ENCODE measurements around the gene TDRD10. TPM values are rescaled to one million over a fixed set of nuclear protein-coding genes. Genes with fewer than 3 reads are reported as not detected.

Gene TDRD10
- total and polyA plus RNA-seq, 7 donors: 0.50 to 2.3 (median 0.84) TPM

GRCh38 chr1:154573168-154573510 is 71.1 kb downstream of the TDRD10 start:
- WGBS, 3 donors: 77 to 83% (median 82%) methylated on average over 3 of the region's 3 CpGs
- intact Hi-C loops (cut with DNase I): no loop called here
- no peak for ATAC-seq

GRCh38 chr1:154574716-154575115 is 72.7 kb downstream of the TDRD10 start:
- peaks cover 0 to 15% of the 10 kb centered on the region in 2 donors for H3K36me3 ChIP-seq (ENCODE audit: insufficient read depth in 1 of 2, low read depth in 1 of 2)
- H3K9me3 ChIP-seq: no peaks in the 10 kb centered on the region
- TF ChIP-seq CTCF (IDR thresholded peaks at IDR 0.05): no peak
- no peak for DNase-seq
- no peak overlapping the region for H3K27ac ChIP-seq
- 16 to 26% (median 19%) methylated on average over 7 of the region's 7 CpGs for WGBS, 3 donors
- peaks cover 0 to 2% (median 0%) of the 10 kb centered on the region in 3 donors for H3K27me3 ChIP-seq (ENCODE audit: insufficient read depth in 3 of 3, low read length in 2 of 3)
- intact Hi-C loops (cut with DNase I): loop anchor here in 1 of 2 donors (1.0 kb wide), 1 partner anchor 19 kb away; no protein-coding TSS in a partner anchor
- no peak overlapping the region for H3K4me3 ChIP-seq
- H3K4me1 ChIP-seq: no peaks in the 10 kb centered on the region
- ATAC-seq: no peak

More at GRCh38 chr1:154573168-154573510, 71.1 kb downstream of the TDRD10 start:
- no peaks in the 10 kb centered on the region for H3K9me3 ChIP-seq
- peaks cover 0 to 2% (median 0%) of the 10 kb centered on the region in 3 donors for H3K27me3 ChIP-seq (ENCODE audit: insufficient read depth in 3 of 3, low read length in 2 of 3)
- peaks cover 0 to 2% of the 10 kb centered on the region in 2 donors for H3K36me3 ChIP-seq (ENCODE audit: insufficient read depth in 1 of 2, low read depth in 1 of 2)
- no peak for TF ChIP-seq CTCF (IDR thresholded peaks at IDR 0.05)
- no peak for DNase-seq
- H3K4me3 ChIP-seq: no peak overlapping the region
- H3K4me1 ChIP-seq: peaks cover under 1% of the 10 kb centered on the region
- H3K27ac ChIP-seq: no peak overlapping the region

DNA sequence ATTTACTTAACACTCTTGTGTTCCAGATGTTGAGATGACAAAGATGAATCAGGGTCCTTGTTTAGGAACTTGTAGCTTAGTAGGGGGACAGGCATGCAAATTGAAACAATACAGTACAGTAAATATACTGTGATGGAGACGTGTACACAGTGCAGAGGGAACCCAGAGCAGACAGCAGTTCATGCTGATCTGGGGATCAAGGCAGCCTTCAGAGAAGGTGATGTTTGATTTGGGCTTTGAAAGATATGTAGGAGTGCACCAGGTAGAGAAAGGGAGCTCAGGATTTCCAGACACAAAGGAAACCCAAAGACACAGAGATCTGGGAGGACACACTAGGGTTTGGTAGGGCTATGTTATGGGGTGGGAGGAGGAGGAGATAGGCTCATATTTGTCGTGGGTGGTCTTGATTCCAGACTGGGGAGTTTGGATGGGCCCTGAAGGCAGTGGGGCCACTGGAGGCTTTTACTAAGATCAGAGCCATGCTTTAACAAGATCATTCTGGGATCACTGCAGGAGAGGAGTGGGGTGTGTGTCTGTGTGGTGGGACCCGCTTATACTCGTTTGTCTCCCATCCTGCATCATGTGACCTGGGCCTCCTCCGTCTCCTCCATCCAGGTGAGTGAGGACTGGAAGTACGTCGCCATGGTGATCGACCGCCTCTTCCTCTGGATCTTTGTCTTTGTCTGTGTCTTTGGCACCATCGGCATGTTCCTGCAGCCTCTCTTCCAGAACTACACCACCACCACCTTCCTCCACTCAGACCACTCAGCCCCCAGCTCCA is 73.3 kb downstream of the TDRD10 start:
- H3K27me3 ChIP-seq (ENCODE audit: insufficient read depth in 3 of 3, low read length in 2 of 3): peaks cover 0 to 2% (median 0%) of the 10 kb centered on the region in 3 donors
- WGBS, 3 donors: 79 to 86% (median 82%) methylated on average over 10 of the region's 10 CpGs
- TF ChIP-seq CTCF (IDR thresholded peaks at IDR 0.05): no peak
- no peaks in the 10 kb centered on the region for H3K9me3 ChIP-seq
- intact Hi-C loops (cut with DNase I): no loop called here
- no peak overlapping the region for H3K27ac ChIP-seq
- no peaks in the 10 kb centered on the region for H3K4me1 ChIP-seq
- DNase-seq (no peak), ATAC-seq (no peak)
- no peak overlapping the region for H3K4me3 ChIP-seq
- peaks cover 0 to 21% of the 10 kb centered on the region in 2 donors for H3K36me3 ChIP-seq (ENCODE audit: insufficient read depth in 1 of 2, low read depth in 1 of 2)

- ATAC-seq: peak in 1 of 4 donors; percentile 6
- 52 to 64% (median 60%) methylated on average over 6 to 8 of the region's 8 CpGs for WGBS, 3 donors
Measured at GRCh38 chr1:154575951-154576566, 74.0 kb downstream of the TDRD10 start.

More at GRCh38 chr1:154575951-154576566, 74.0 kb downstream of the TDRD10 start:
- DNase-seq: no peak
- intact Hi-C loops (cut with DNase I): no loop called here
- Histone ChIP-seq H3K9me3 (no peaks in the 10 kb centered on the region), H3K4me1 (no peaks in the 10 kb centered on the region), H3K27ac (no peak overlapping the region), H3K27me3 (ENCODE audit: insufficient read depth in 3 of 3, low read length in 2 of 3) (no peaks in the 10 kb centered on the region), H3K36me3 (ENCODE audit: insufficient read depth in 1 of 2, low read depth in 1 of 2) (peaks cover 0 to 29% of the 10 kb centered on the region in 2 donors), H3K4me3 (no peak overlapping the region)
- no peak for TF ChIP-seq CTCF (IDR thresholded peaks at IDR 0.05)

All from psoas muscle (tissue), 8 donors.